Body of pancreas (tissue), 4 donors: Measurements from ENCODE around the gene CPNE5. TPM values are rescaled to one million over a fixed set of nuclear protein-coding genes. Genes with fewer than 3 reads are reported as not detected.

Source experiments
- ATAC-seq: fragments of 150-250 bp; one replicate; pipeline ENCODE4 v1.9.1; 2016
- DNase-seq, 4 donors: peaks; one replicate each; pipeline ENCODE4 v3.0.0-alpha.2; 2019
- H3K27ac ChIP-seq, 4 donors: fragments of 200-600 bp; sonication (generic); 1 replicate in 3 of 4; 2 replicates in 1 of 4; pipeline versions ENCODE4 v1.5.1 to v1.6.1; 2016 to 2019; ENCODE audit warnings: mild to moderate bottlenecking in 1 of 4, mixed read lengths in 1 of 4, moderate library complexity in 1 of 4
- H3K27me3 ChIP-seq, 2 donors: fragments of 200-600 bp; sonication (generic); one replicate each; pipeline ENCODE4 v1.6.0; 2016; ENCODE audit warnings: mild to moderate bottlenecking in 1 of 2
- H3K36me3 ChIP-seq, 2 donors: fragments of 200-600 bp; sonication (generic); replicated peaks in 1 of 2; 2 replicates each; pipeline ENCODE4 v1.5.1; 2016; ENCODE audit warnings: low read depth in 2 of 2; ENCODE audit not compliant: insufficient read depth in 1 of 2
- H3K4me1 ChIP-seq: fragments of 200-600 bp; sonication (generic); one replicate; pipeline ENCODE4 v1.6.0; 2016
- H3K4me3 ChIP-seq, 2 donors: fragments of 200-600 bp; sonication (generic); 1 replicate in 1 of 2; 2 replicates in 1 of 2; pipeline ENCODE4 v1.5.1; 2016 to 2019
- H3K9me3 ChIP-seq, 3 donors: fragments of 200-600 bp; sonication (generic); 1 replicate in 2 of 3; 2 replicates in 1 of 3; pipeline ENCODE4 v1.5.1; 2016
- CTCF ChIP-seq, 7 experiments: fragments of 450-650 bp in 4 of 7; fragments of 200-600 bp in 3 of 7; sonication (generic) in 3 of 7; IDR thresholded peaks; one replicate each; pipeline ENCODE4 v1.5.1; 2016 to 2019; ENCODE audit warnings: antibody characterized with exemption in 7 of 7
- POLR2A ChIP-seq, 3 donors: fragments of 450-650 bp; IDR thresholded peaks; one replicate each; pipeline ENCODE4 v1.6.1; 2016; ENCODE audit warnings: antibody characterized with exemption in 3 of 3, mild to moderate bottlenecking in 2 of 3
- WGBS, 2 donors: methylation state at CpG; one replicate each; pipeline ENCODE4 v1.1.5; 2017; 5-methylcytosine and 5-hydroxymethylcytosine counted together
- intact Hi-C: fragments of 100-400 bp; cut with DNase I; formaldehyde crosslinking; loops from one replicate; pipeline ENCODE4 v1.15.1; 2023
- total RNA-seq, 2 donors: library from RNA; depleted of rRNA; stranded (reverse); fragments of >200 nt; gene quantifications; one replicate each; pipeline ENCODE4 v1.1.0, GENCODE V29; 2016

The CPNE5 gene
- total RNA-seq, 2 donors from 2014 or later, result 0.78 TPM; not detected in 1

- H3K4me1 ChIP-seq, result no peaks in the 10 kb centered on the region
- intact Hi-C loops, result no loop called here
- no peak for DNase-seq
- no peak for ATAC-seq
- H3K36me3 ChIP-seq, result no peaks in the 10 kb centered on the region
- no peak overlapping the region for H3K4me3 ChIP-seq
- no peak for TF ChIP-seq POLR2A (IDR thresholded peaks at IDR 0.05)
- TF ChIP-seq CTCF (IDR thresholded peaks at IDR 0.05), result no peak
- no peaks in the 10 kb centered on the region for H3K27me3 ChIP-seq
- no peaks in the 10 kb centered on the region for H3K9me3 ChIP-seq
- 92 to 96% methylated on average over 8 to 18 of the region's 18 CpGs for WGBS, 2 donors
- H3K27ac ChIP-seq, result no peak overlapping the region
Observed at GRCh38 chr6:36703982-36704381, 135.3 kb downstream of the CPNE5 start.

- TF ChIP-seq CTCF (IDR thresholded peaks at IDR 0.05) (no peak), POLR2A (IDR thresholded peaks at IDR 0.05) (no peak)
- H3K27ac ChIP-seq, result no peak overlapping the region
Observed at GRCh38 chr6:36703081-36703606, 136.1 kb downstream of the CPNE5 start.

GRCh38 chr6:36702656-36703055 lies 136.6 kb downstream of the CPNE5 start:
- Histone ChIP-seq H3K27me3 (no peaks in the 10 kb centered on the region), H3K4me1 (no peaks in the 10 kb centered on the region), H3K36me3 (no peaks in the 10 kb centered on the region), H3K27ac (no peak overlapping the region), H3K9me3 (no peaks in the 10 kb centered on the region), H3K4me3 (no peak overlapping the region)
- no peak for TF ChIP-seq POLR2A (IDR thresholded peaks at IDR 0.05)
- TF ChIP-seq CTCF (IDR thresholded peaks at IDR 0.05), result no peak
- no peak for DNase-seq
- 91 to 100% methylated on average over 3 of the region's 3 CpGs for WGBS, 2 donors
- no peak for ATAC-seq
- intact Hi-C loops, result no loop called here

More at GRCh38 chr6:36703081-36703606, 136.1 kb downstream of the CPNE5 start:
- no peak overlapping the region for H3K4me3 ChIP-seq
- no peaks in the 10 kb centered on the region for H3K27me3 ChIP-seq
- no peaks in the 10 kb centered on the region for H3K9me3 ChIP-seq
- intact Hi-C loops, result no loop called here
- 72 to 85% methylated on average over 5 of the region's 5 CpGs for WGBS, 2 donors
- no peaks in the 10 kb centered on the region for H3K36me3 ChIP-seq
- ATAC-seq (no peak), DNase-seq (no peak)
- no peaks in the 10 kb centered on the region for H3K4me1 ChIP-seq

- no peaks in the 10 kb centered on the region for H3K4me1 ChIP-seq
- no peaks in the 10 kb centered on the region for H3K27me3 ChIP-seq
- DNase-seq, result peak in 3 of 4 donors; percentile 43 to 52 (median 49)
- intact Hi-C loops, result no loop called here
- TF ChIP-seq CTCF (IDR thresholded peaks at IDR 0.05), result peak in 4 of 7 experiments; percentile 25 to 51 (median 38)
- TF ChIP-seq POLR2A (IDR thresholded peaks at IDR 0.05), result no peak
- no peaks in the 10 kb centered on the region for H3K9me3 ChIP-seq
- H3K27ac ChIP-seq, result no peak overlapping the region
- 53 to 90% methylated on average over 3 of the region's 3 CpGs for WGBS, 2 donors
- no peaks in the 10 kb centered on the region for H3K36me3 ChIP-seq
- H3K4me3 ChIP-seq, result no peak overlapping the region
- peak; percentile 51 for ATAC-seq
Observed at GRCh38 chr6:36701401-36701991, 137.7 kb downstream of the CPNE5 start.

GRCh38 chr6:36700831-36701230 lies 138.4 kb downstream of the CPNE5 start:
- no peak for ATAC-seq
- WGBS, 2 donors, result 81 to 84% methylated on average over 3 of the region's 3 CpGs
- DNase-seq, result no peak
- intact Hi-C loops, result no loop called here
- no peak overlapping the region for H3K4me3 ChIP-seq
- no peaks in the 10 kb centered on the region for H3K36me3 ChIP-seq
- TF ChIP-seq CTCF (IDR thresholded peaks at IDR 0.05), result no peak
- TF ChIP-seq POLR2A (IDR thresholded peaks at IDR 0.05), result no peak
- H3K9me3 ChIP-seq, result no peaks in the 10 kb centered on the region
- H3K4me1 ChIP-seq, result no peaks in the 10 kb centered on the region
- H3K27ac ChIP-seq, result no peak overlapping the region
- H3K27me3 ChIP-seq, result no peaks in the 10 kb centered on the region
